K562 (cell line): ENCODE results near the gene ZBTB32. TPM values are rescaled to one million over a fixed set of nuclear protein-coding genes. Genes with fewer than 3 reads are reported as not detected.

Experiments
- ATAC-seq: fragments of 200-7000 bp; cut with Tn5 transposase; 3 replicates; pipeline ENCODE4 v1.9.1; 2020; ENCODE audit warnings: moderate library complexity
- BruUV-seq: library from RNA; stranded (reverse); fragments of 400-500 nt; replicated peaks from 2 replicates; lab custom pipeline; 2021; lab: Mats Ljungman, UMichigan
- CTCF ChIA-PET: fragments of 300-600 bp; formaldehyde crosslinking; extraction: SDS; loops from one replicate; lab custom pipeline; 2021; ENCODE audit warnings: low intra/inter-chr PET ratio; lab: Yijun Ruan, JAX
- POLR2A ChIA-PET: fragments of 300-600, 350-650 bp; sonication (Branson Sonifier 250); formaldehyde crosslinking; extraction: SDS; loops from one replicate; lab custom pipeline; 2021; ENCODE audit warnings: antibody characterized with exemption, inconsistent platforms; lab: Yijun Ruan, JAX
- DNase-seq, 4 experiments: peaks; one replicate each; pipeline versions ENCODE4 v3.0.0 to v3.0.0-alpha.2; 2011 to 2018; ENCODE audit warnings: low spot score in 3 of 4, mixed read lengths in 3 of 4; ENCODE audit errors: extremely low read depth in 1 of 4
- FAIRE-seq: peaks from 2 replicates; lab custom pipeline; 2011; peaks lifted over from hg19 to GRCh38; lab: Jason Lieb, UNC
- H2AFZ ChIP-seq: 2 replicates; pipeline ENCODE4 v1.6.0; 2011; ENCODE audit warnings: low read depth, low read length, control low read depth, inconsistent platforms
- H3K27ac ChIP-seq: fragments of 200-600 bp; 3 replicates; pipeline ENCODE4 v1.8.0; 2011; ENCODE audit warnings: low read depth, mild to moderate bottlenecking, control low read depth, inconsistent platforms, low read length, moderate library complexity, mixed read lengths; ENCODE audit errors: extremely low read depth
- H3K27me3 ChIP-seq, 2 experiments: fragments of 300-600 bp in 1 of 2; 2 replicates in 1 of 2; 3 replicates in 1 of 2; pipeline versions ENCODE4 v1.6.0 to v1.8.0; 2011; ENCODE audit warnings: inconsistent platforms in 2 of 2, low read length in 2 of 2, mild to moderate bottlenecking in 1 of 2, mixed read lengths in 1 of 2, moderate library complexity in 1 of 2; ENCODE audit not compliant: control insufficient read depth in 2 of 2, insufficient read depth in 2 of 2
- H3K36me3 ChIP-seq: fragments of 300-600 bp; 3 replicates; pipeline ENCODE4 v1.8.0; 2011; ENCODE audit warnings: mild to moderate bottlenecking, low read length, inconsistent platforms; ENCODE audit not compliant: control insufficient read depth, insufficient read depth
- H3K4me1 ChIP-seq, 2 experiments: fragments of 200-600 bp in 1 of 2; replicated peaks in 1 of 2; 2 replicates in 1 of 2; 3 replicates in 1 of 2; pipeline versions ENCODE4 v1.5.1 to v1.8.0; 2011; ENCODE audit warnings: inconsistent platforms in 2 of 2, low read length in 2 of 2, mild to moderate bottlenecking in 1 of 2, mixed read lengths in 1 of 2, moderate library complexity in 1 of 2; ENCODE audit not compliant: control insufficient read depth in 2 of 2, insufficient read depth in 2 of 2
- H3K4me2 ChIP-seq: 2 replicates; pipeline ENCODE4 v1.6.1; 2011; ENCODE audit warnings: low read length, control low read depth, inconsistent platforms, mixed read lengths; ENCODE audit not compliant: insufficient read depth
- H3K4me3 ChIP-seq: fragments of 200-600 bp; sonication (generic), shearing (Covaris generic); 2 replicates; pipeline ENCODE4 v1.5.1; 2016; ENCODE audit warnings: control low read depth, inconsistent platforms
- H3K79me2 ChIP-seq: fragments of 200-600 bp; 3 replicates; pipeline ENCODE4 v1.8.0; 2011; ENCODE audit warnings: low read length, inconsistent platforms; ENCODE audit not compliant: control insufficient read depth, insufficient read depth
- H3K9ac ChIP-seq, 2 experiments: 2 replicates each; pipeline versions ENCODE4 v1.6.0 to v1.6.1; 2011; ENCODE audit warnings: low read depth in 2 of 2, low read length in 2 of 2, control low read depth in 1 of 2, inconsistent platforms in 1 of 2, mild to moderate bottlenecking in 1 of 2, mixed read lengths in 1 of 2; ENCODE audit not compliant: insufficient read depth in 1 of 2
- H3K9me1 ChIP-seq: one replicate; pipeline ENCODE4 v1.6.0; 2011; ENCODE audit warnings: inconsistent platforms, mild to moderate bottlenecking, low read length, moderate library complexity; ENCODE audit not compliant: control insufficient read depth, insufficient read depth
- H3K9me3 ChIP-seq: replicated peaks from 2 replicates; pipeline ENCODE4 v1.5.1; 2011; ENCODE audit warnings: low read depth, low read length, inconsistent platforms; ENCODE audit not compliant: control insufficient read depth, insufficient read depth
- H4K20me1 ChIP-seq: replicated peaks from 2 replicates; pipeline ENCODE4 v1.6.1; 2011; ENCODE audit warnings: low read length, inconsistent platforms, mixed read lengths; ENCODE audit not compliant: control insufficient read depth, insufficient read depth
- BCOR ChIP-seq: fragments of 450-650 bp; IDR thresholded peaks from 2 replicates; pipeline ENCODE4 v1.6.1; 2016
- CBX1 ChIP-seq: sonication (generic); IDR thresholded peaks from 2 replicates; pipeline ENCODE4 v1.6.1; 2016; ENCODE audit warnings: antibody characterized with exemption, low read depth, mild to moderate bottlenecking
- CBX3 ChIP-seq, 2 experiments: IDR thresholded peaks; 1 replicate in 1 of 2; 2 replicates in 1 of 2; pipeline ENCODE4 v1.6.1; 2012; ENCODE audit warnings: inconsistent platforms in 2 of 2, low read length in 2 of 2, borderline replicate concordance in 1 of 2, control low read depth in 1 of 2
- CBX8 ChIP-seq: fragments of 200-600 bp; sonication (generic); IDR thresholded peaks from 2 replicates; pipeline ENCODE4 v1.6.1; 2012; ENCODE audit warnings: borderline replicate concordance, mixed run types, low read depth, mild to moderate bottlenecking, moderate library complexity, mixed read lengths, low read length, control low read depth, inconsistent platforms; ENCODE audit not compliant: poor library complexity, severe bottlenecking; ENCODE audit errors: extremely low read depth
- FOXA3 ChIP-seq, 2 experiments: fragments of 450-650 bp in 1 of 2; sonication (generic) in 1 of 2; formaldehyde crosslinking; IDR thresholded peaks in 1 of 2; conservative IDR thresholded peaks in 1 of 2; 2 replicates each; pipeline versions ENCODE4 v1.4.0 to v1.8.0; 2020 to 2022; ENCODE audit warnings: mild to moderate bottlenecking in 2 of 2, missing genetic modification reagents in 1 of 2
- MTA1 ChIP-seq: fragments of 450-650 bp; IDR thresholded peaks from 2 replicates; pipeline ENCODE4 v1.6.1; 2017; ENCODE audit warnings: borderline replicate concordance
- MXI1 ChIP-seq: IDR thresholded peaks from 2 replicates; pipeline ENCODE4 v1.6.1; 2011; ENCODE audit warnings: low read depth, mild to moderate bottlenecking, improper control_type of control experiment, low read length
- NFIC ChIP-seq: fragments of 450-650 bp; IDR thresholded peaks from 2 replicates; pipeline ENCODE4 v1.6.1; 2017; ENCODE audit warnings: mild to moderate bottlenecking, inconsistent platforms
- SIRT6 ChIP-seq: IDR thresholded peaks from one replicate; pipeline ENCODE4 v1.6.1; 2012; ENCODE audit warnings: low read depth, mild to moderate bottlenecking, control low read depth, inconsistent platforms, low read length, moderate library complexity
- XRCC5 ChIP-seq: fragments of 200-400 bp; formaldehyde crosslinking; IDR thresholded peaks from 2 replicates; pipeline ENCODE4 v1.6.1; 2017; ENCODE audit warnings: low read depth, mild to moderate bottlenecking, low read length
- ZNF586 ChIP-seq: fragments of 450-650 bp; formaldehyde crosslinking; conservative IDR thresholded peaks from 2 replicates; pipeline ENCODE4 v1.4.0; 2020; ENCODE audit warnings: mild to moderate bottlenecking, moderate library complexity
- ZZZ3 ChIP-seq: fragments of 450-650 bp; IDR thresholded peaks from 2 replicates; pipeline ENCODE4 v1.6.1; 2016; ENCODE audit warnings: antibody characterized with exemption, mild to moderate bottlenecking, moderate library complexity
- WGBS: fragments of 100-300 bp; shearing (Covaris generic); methylation state at CpG from one replicate; pipeline ENCODE4 v1.1.6; 2016; ENCODE audit warnings: low coverage, mixed read lengths; ENCODE audit not compliant: insufficient coverage; ENCODE audit errors: missing lambda C conversion rate; 5-methylcytosine and 5-hydroxymethylcytosine counted together
- in situ Hi-C: fragments of 300-500 bp; cut with MboI; formaldehyde crosslinking; loops from 4 replicates; pipeline ENCODE4 v1.15.0; 2018; ENCODE audit warnings: inconsistent platforms, mixed read lengths
- intact Hi-C: fragments of 100-400 bp; cut with micrococcal nuclease; formaldehyde crosslinking; loops from 2 replicates; pipeline ENCODE4 v1.14.2; 2022
- polyA plus RNA-seq, 8 experiments: library from polyadenylated mRNA; depleted of rRNA in 4 of 8; stranded (reverse) in 5 of 8; unstranded in 3 of 8; fragments of >200 nt; fragmentation: Nextera tagmentation in 2 of 8; fragmentation: Illumina TruSeq in 1 of 8; extraction: Ambion mirVana in 2 of 8; extraction: Trizol in 1 of 8; gene quantifications; 2 replicates each; pipeline versions ENCODE4 v1.2.1 to v1.2.3, GENCODE V29; 2011 to 2014; ENCODE audit warnings: inconsistent platforms in 1 of 8, missing spikeins in 1 of 8
- total RNA-seq, 7 experiments: library from RNA; depleted of rRNA in 6 of 7; stranded (reverse); fragments of >200 nt in 6 of 7; fragmentation: Illumina TruSeq in 2 of 7; extraction: Trizol in 2 of 7; gene quantifications; 2 replicates each; pipeline versions ENCODE4 v1.2.1 to v1.2.3, GENCODE V29; 2011 to 2021; ENCODE audit warnings: low replicate concordance in 1 of 7
- TF ChIP-seq, protein P1 (sequence below): IDR thresholded peaks from 2 replicates; pipeline ENCODE4 v1.6.1; 2011; ENCODE audit not compliant: insufficient read length; ENCODE audit errors: extremely low read depth
- TF ChIP-seq, protein P2 (sequence below): sonication (generic); formaldehyde crosslinking; IDR thresholded peaks from 2 replicates; pipeline ENCODE4 v1.8.1; 2023; ENCODE audit warnings: missing genetic modification reagents, mild to moderate bottlenecking, borderline replicate concordance
- TF ChIP-seq, protein P3 (sequence below): fragments of 250-450 bp; sonication (Bioruptor Pico); IDR thresholded peaks from 2 replicates; pipeline ENCODE4 v1.8.0; 2022; ENCODE audit warnings: moderate library complexity, mild to moderate bottlenecking, inconsistent platforms

The ZBTB32 gene
- total and polyA plus RNA-seq, 9 of the 15 experiments (the other 6 are each of a cell fraction or from before 2014, with no cell fraction given) = 0.20 TPM; not detected in 8

DNA sequence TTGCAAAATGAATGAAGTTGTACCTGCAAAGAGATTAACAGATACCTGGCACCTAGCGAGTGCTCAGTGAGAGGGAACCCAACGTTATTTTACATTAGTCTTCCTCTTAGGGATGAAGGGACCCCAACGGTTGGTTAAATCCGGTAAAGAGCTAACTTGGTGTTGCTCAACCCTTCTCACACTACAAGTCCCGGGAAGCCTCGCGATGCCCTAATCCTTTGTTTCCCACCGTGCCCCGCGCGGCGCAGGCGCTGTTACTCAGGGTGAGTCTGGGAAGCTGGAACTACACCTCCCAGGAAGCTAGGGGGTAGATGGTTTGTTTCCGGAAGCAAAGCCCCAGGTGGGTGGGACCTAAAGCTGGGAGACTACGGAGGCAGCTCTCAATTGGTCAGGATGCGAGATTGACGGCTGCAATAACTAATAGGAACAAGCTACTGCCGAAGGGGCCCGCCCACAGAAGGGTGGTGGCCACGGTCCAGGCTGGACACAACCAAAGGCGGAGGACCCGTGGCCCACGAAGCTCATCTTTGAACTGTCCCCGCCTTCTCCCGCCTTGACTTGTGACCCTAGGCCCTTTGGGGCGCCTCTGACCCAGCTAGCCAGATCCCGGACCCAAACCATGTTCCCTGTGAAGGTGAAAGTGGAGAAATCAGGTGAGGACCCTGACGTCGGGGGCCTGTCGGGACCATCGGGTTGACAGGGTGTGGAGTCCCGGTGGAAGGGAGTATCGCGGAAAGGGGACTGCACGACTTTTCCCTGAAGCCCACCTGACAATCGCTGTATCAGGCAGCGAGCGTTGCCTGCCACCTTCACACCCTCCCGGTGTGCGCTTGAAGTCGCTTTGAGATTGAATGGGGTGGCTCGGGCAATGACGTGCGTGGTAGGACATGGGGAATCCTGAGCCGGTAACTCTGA is 44.0 kb downstream of the ZBTB32 start, which contains the start of gene LIN37:
TSS of gene LIN37 (plus strand) at position 471 of the 915 bp plus-strand sequence. CDS start at position 620, 149 bp downstream.
- POLR2A ChIA-PET = interaction anchor here (0.6 to 2.5 kb wide), 11 partner anchors 9 to 1902 kb away, joined by 3 to 12 read pairs (median 4); partner anchors contain the start of genes HSPB6 and PROSER3
- Histone ChIP-seq H2AFZ (peak within 1 kb of the TSS; percentile 94), H3K79me2 (peaks cover 16% of the 10 kb centered on the region), H3K9me3 (no peaks in the 10 kb centered on the region), H3K9ac (peak within 1 kb of the TSS; percentile 78 to 96), H3K27me3 (no peaks in the 10 kb centered on the region), H3K4me1 (peaks cover 18 to 31% of the 10 kb centered on the region in 2 experiments; a peak in 4 of 5 replicates), H4K20me1 (no peaks in the 10 kb centered on the region), H3K4me3 (peak within 1 kb of the TSS; percentile 82), H3K27ac (peak within 1 kb of the TSS; percentile 68), H3K9me1 (no peaks in the 10 kb centered on the region), H3K36me3 (peaks cover 21% of the 10 kb centered on the region; the same call in 1 of the 3 replicates), H3K4me2 (peak within 1 kb of the TSS; percentile 96)
- DNase-seq (peak; percentile 88 to 99 (median 93)), FAIRE-seq (peak; percentile 100), ATAC-seq (peak; percentile 90)
- CTCF ChIA-PET = no interaction called here
- in situ Hi-C loops (no loop called here), intact Hi-C loops (loop anchor here (10.0 kb wide), 1 partner anchor 104 kb away; the partner anchor contains the start of genes COX6B1 and ETV2)
- BruUV-seq = TSS peak; percentile 47
- WGBS = under 1% methylated on average over 45 of the region's 45 CpGs
- TF ChIP-seq CBX3 (IDR thresholded peaks at IDR 0.05; ENCODE audit: borderline replicate concordance in 1 of 2, low read length in 2 of 2) (no peak; a peak in 1 of 3 replicates), MXI1 (no peak), MTA1 (no peak), SIRT6 (no peak), BCOR (no peak), ZNF586 (no peak), CBX8 (no peak), ZZZ3 (no peak), XRCC5 (no peak), NFIC (peak; percentile 90), CBX1 (no peak), FOXA3 (CRISPR knock-in tag; conservative IDR thresholded peaks at IDR 0.05 in 1 of 2, IDR thresholded peaks at IDR 0.05 in 1 of 2) (no peak)
- TF ChIP-seq, protein P1, sequence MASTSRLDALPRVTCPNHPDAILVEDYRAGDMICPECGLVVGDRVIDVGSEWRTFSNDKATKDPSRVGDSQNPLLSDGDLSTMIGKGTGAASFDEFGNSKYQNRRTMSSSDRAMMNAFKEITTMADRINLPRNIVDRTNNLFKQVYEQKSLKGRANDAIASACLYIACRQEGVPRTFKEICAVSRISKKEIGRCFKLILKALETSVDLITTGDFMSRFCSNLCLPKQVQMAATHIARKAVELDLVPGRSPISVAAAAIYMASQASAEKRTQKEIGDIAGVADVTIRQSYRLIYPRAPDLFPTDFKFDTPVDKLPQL = no peak
- TF ChIP-seq, protein P2, sequence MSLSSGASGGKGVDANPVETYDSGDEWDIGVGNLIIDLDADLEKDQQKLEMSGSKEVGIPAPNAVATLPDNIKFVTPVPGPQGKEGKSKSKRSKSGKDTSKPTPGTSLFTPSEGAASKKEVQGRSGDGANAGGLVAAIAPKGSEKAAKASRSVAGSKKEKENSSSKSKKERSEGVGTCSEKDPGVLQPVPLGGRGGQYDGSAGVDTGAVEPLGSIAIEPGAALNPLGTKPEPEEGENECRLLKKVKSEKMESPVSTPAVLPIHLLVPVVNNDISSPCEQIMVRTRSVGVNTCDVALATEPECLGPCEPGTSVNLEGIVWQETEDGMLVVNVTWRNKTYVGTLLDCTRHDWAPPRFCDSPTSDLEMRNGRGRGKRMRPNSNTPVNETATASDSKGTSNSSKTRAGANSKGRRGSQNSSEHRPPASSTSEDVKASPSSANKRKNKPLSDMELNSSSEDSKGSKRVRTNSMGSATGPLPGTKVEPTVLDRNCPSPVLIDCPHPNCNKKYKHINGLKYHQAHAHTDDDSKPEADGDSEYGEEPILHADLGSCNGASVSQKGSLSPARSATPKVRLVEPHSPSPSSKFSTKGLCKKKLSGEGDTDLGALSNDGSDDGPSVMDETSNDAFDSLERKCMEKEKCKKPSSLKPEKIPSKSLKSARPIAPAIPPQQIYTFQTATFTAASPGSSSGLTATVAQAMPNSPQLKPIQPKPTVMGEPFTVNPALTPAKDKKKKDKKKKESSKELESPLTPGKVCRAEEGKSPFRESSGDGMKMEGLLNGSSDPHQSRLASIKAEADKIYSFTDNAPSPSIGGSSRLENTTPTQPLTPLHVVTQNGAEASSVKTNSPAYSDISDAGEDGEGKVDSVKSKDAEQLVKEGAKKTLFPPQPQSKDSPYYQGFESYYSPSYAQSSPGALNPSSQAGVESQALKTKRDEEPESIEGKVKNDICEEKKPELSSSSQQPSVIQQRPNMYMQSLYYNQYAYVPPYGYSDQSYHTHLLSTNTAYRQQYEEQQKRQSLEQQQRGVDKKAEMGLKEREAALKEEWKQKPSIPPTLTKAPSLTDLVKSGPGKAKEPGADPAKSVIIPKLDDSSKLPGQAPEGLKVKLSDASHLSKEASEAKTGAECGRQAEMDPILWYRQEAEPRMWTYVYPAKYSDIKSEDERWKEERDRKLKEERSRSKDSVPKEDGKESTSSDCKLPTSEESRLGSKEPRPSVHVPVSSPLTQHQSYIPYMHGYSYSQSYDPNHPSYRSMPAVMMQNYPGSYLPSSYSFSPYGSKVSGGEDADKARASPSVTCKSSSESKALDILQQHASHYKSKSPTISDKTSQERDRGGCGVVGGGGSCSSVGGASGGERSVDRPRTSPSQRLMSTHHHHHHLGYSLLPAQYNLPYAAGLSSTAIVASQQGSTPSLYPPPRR (CRISPR knock-in tag) = no peak
- TF ChIP-seq, protein P3, sequence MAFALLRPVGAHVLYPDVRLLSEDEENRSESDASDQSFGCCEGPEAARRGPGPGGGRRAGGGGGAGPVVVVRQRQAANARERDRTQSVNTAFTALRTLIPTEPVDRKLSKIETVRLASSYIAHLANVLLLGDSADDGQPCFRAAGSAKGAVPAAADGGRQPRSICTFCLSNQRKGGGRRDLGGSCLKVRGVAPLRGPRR (CRISPR knock-in tag) = no peak
